Measurements from ENCODE around the gene ELP5. TPM values are rescaled to one million over a fixed set of nuclear protein-coding genes. Genes with fewer than 3 reads are reported as not detected.

Gene ELP5
- total and polyA plus RNA-seq, 2 of the 4 experiments (the other 2 are of a cell fraction) = 39.3 to 46.6 TPM

GRCh38 chr17:7254511-7254910 lies 2.5 kb downstream of the ELP5 start:
- ChIA-PET CTCF (no interaction called here), POLR2A (ENCODE audit: unreplicated experiment) (interaction anchor here (0.6 kb wide), 1 partner anchor 9 kb away, joined by 9 read pairs; no protein-coding TSS in a partner anchor)
- in situ Hi-C loops (cut with MboI; ENCODE audit: low sequenced_read_pairs) = no loop called here
- Histone ChIP-seq H3K4me2 (ENCODE audit: low read depth, low read length) (no peak overlapping the region), H4K5ac (ENCODE audit: low read depth, low read length) (no peak overlapping the region), H3K56ac (ENCODE audit: extremely low read depth, insufficient read depth, low read length) (no peak overlapping the region), H3K79me1 (ENCODE audit: low read depth in 1 of 2, low read length in 2 of 2) (peaks cover 7 to 33% of the 10 kb centered on the region in 2 experiments; a peak in 3 of 4 replicates), H2AFZ (replicated peaks; ENCODE audit: low read length, poor library complexity) (no peak overlapping the region), H2AK5ac (ENCODE audit: low read depth, low read length) (no peak overlapping the region), H2BK15ac (ENCODE audit: low read depth, low read length) (no peak overlapping the region), H3K9me1 (ENCODE audit: insufficient read depth, low read length) (no peaks in the 10 kb centered on the region; the same call in none of the 2 replicates), H2BK120ac (ENCODE audit: low read depth, low read length) (no peak overlapping the region), H4K91ac (ENCODE audit: insufficient read depth, low read depth, low read length) (no peak overlapping the region), H3K4me1 (ENCODE audit: control insufficient read depth, insufficient read depth, low read length) (peaks cover 8% of the 10 kb centered on the region), H2BK20ac (ENCODE audit: low read depth, low read length) (no peak overlapping the region), H3K4ac (ENCODE audit: low read depth, low read length) (no peak overlapping the region), H3K36me3 (ENCODE audit: control insufficient read depth, insufficient read depth, low read length) (peaks cover 30% of the 10 kb centered on the region), H3K9ac (ENCODE audit: low read depth, low read length) (no peak overlapping the region), H2BK5ac (ENCODE audit: low read depth, low read length, poor library complexity, severe bottlenecking) (no peak overlapping the region), H3K18ac (ENCODE audit: low read depth, low read length) (no peak overlapping the region), H3K9me3 (ENCODE audit: control insufficient read depth, insufficient read depth, low read length) (no peaks in the 10 kb centered on the region), H3K27me3 (ENCODE audit: control insufficient read depth, insufficient read depth, low read length) (no peaks in the 10 kb centered on the region), H3K4me3 (ENCODE audit: insufficient read depth, low read depth, low read length) (no peak overlapping the region), H2AK9ac (replicated peaks; ENCODE audit: low read depth, low read length, poor library complexity) (no peak overlapping the region), H4K8ac (ENCODE audit: low read depth in 2 of 2, low read length in 2 of 2) (no peak overlapping the region), H3K23ac (ENCODE audit: low read depth, low read length) (no peak overlapping the region), H4K20me1 (ENCODE audit: insufficient read depth, low read length) (no peaks in the 10 kb centered on the region), H3K14ac (replicated peaks; ENCODE audit: low read depth, low read length) (no peak overlapping the region), H3K27ac (ENCODE audit: insufficient read depth, low read length) (no peak overlapping the region)
- BruUV-seq (replicated peaks) = no TSS peak
- WGBS, 2 experiments (ENCODE audit: extremely low coverage in 2 of 2, insufficient read length in 1 of 2) = 86% methylated on average over 3 of the region's 4 CpGs; no CpG with 5 or more reads in 1 of the 2 experiments
- no peak for TF ChIP-seq CEBPB (IDR thresholded peaks at IDR 0.05; ENCODE audit: low read depth, low read length)
- no peak for TF ChIP-seq BHLHE40 (IDR thresholded peaks at IDR 0.05; ENCODE audit: low read depth, low read length)
- TF ChIP-seq USF2 (IDR thresholded peaks at IDR 0.05; ENCODE audit: low read depth, low read length) = no peak
- TF ChIP-seq RAD21 (IDR thresholded peaks at IDR 0.05; ENCODE audit: low read length) = no peak
- TF ChIP-seq SMC3 (IDR thresholded peaks at IDR 0.05; ENCODE audit: low read depth, low read length) = no peak
- dilution Hi-C loops (cut with HindIII; ENCODE audit: low sequenced_read_pairs, unreplicated experiment) = no loop called here
- no peak for ATAC-seq (ENCODE audit: low read depth)
- intact Hi-C loops (cut with micrococcal nuclease) = no loop called here
- no peak for DNase-seq
